AG09309 (cell line): ENCODE results near the gene HMG20A.

Experiments used
- DNase-seq: peaks from one replicate; pipeline ENCODE4 v3.0.0-alpha.2; 2010; ENCODE audit warnings: low read depth
- H3K4me3 ChIP-seq: 2 replicates; pipeline ENCODE4 v1.5.1; 2011; ENCODE audit warnings: mild to moderate bottlenecking, low read depth, low read length, moderate library complexity; ENCODE audit not compliant: control insufficient read depth
- CTCF ChIP-seq: IDR thresholded peaks from 2 replicates; pipeline ENCODE4 v1.5.1; 2011; ENCODE audit warnings: mild to moderate bottlenecking, low read depth, low read length, inconsistent platforms; ENCODE audit not compliant: insufficient read depth, control insufficient read depth; ENCODE audit errors: missing control alignments

HMG20A gene

GRCh38 chr15:77457905-77458265 is 37.2 kb downstream of the HMG20A start:
- TF ChIP-seq CTCF: no peak
- no peak overlapping the region for H3K4me3 ChIP-seq
- no peak for DNase-seq

- no peak overlapping the region for H3K4me3 ChIP-seq
- TF ChIP-seq CTCF: no peak
- DNase-seq: no peak
Observed at GRCh38 chr15:77459031-77459430, 38.3 kb downstream of the HMG20A start.

- no peak for TF ChIP-seq CTCF
- DNase-seq: no peak
- H3K4me3 ChIP-seq: no peak overlapping the region
Observed at GRCh38 chr15:77461486-77461885, 40.8 kb downstream of the HMG20A start.

GRCh38 chr15:77464129-77464865 is 43.6 kb downstream of the HMG20A start:
- no peak overlapping the region for H3K4me3 ChIP-seq
- DNase-seq: no peak
- TF ChIP-seq CTCF: no peak

GRCh38 chr15:77466521-77466920 is 45.8 kb downstream of the HMG20A start:
- TF ChIP-seq CTCF: no peak
- no peak for DNase-seq
- no peak overlapping the region for H3K4me3 ChIP-seq

GRCh38 chr15:77468896-77469295 is 48.2 kb downstream of the HMG20A start:
- no peak for DNase-seq
- H3K4me3 ChIP-seq: no peak overlapping the region
- no peak for TF ChIP-seq CTCF
